ENCODE measurements around the gene RPL36A. TPM values are rescaled to one million over a fixed set of nuclear protein-coding genes. Genes with fewer than 3 reads are reported as not detected.

Gene RPL36A
- total and polyA plus RNA-seq, 2 of the 13 experiments (the other 11 are each of a cell fraction or from before 2014, with no cell fraction given) = 1,152 to 1,716 TPM

- TF ChIP-seq, protein P1, sequence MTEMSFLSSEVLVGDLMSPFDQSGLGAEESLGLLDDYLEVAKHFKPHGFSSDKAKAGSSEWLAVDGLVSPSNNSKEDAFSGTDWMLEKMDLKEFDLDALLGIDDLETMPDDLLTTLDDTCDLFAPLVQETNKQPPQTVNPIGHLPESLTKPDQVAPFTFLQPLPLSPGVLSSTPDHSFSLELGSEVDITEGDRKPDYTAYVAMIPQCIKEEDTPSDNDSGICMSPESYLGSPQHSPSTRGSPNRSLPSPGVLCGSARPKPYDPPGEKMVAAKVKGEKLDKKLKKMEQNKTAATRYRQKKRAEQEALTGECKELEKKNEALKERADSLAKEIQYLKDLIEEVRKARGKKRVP (CRISPR knock-in tag; IDR thresholded peaks at IDR 0.05) = 0 out of 4 replicates have a peak, but pooled peaks of 1 of the 2 experiments have one; percentile 17
- TF ChIP-seq, protein P2, sequence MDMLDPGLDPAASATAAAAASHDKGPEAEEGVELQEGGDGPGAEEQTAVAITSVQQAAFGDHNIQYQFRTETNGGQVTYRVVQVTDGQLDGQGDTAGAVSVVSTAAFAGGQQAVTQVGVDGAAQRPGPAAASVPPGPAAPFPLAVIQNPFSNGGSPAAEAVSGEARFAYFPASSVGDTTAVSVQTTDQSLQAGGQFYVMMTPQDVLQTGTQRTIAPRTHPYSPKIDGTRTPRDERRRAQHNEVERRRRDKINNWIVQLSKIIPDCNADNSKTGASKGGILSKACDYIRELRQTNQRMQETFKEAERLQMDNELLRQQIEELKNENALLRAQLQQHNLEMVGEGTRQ (IDR thresholded peaks at IDR 0.05; ENCODE audit: low read depth, low read length) = peak; percentile 99
- TF ChIP-seq, protein P2 (CRISPR knock-in tag; IDR thresholded peaks at IDR 0.05; ENCODE audit: borderline replicate concordance) = peak; percentile 97; the same call in 1 of the 2 replicates
These were observed 17.1 kb downstream of the RPL36A start, which contains the start of the genes GLA and HNRNPH2 (continued) for GRCh38 chrX:101407748-101408531.

DNA sequence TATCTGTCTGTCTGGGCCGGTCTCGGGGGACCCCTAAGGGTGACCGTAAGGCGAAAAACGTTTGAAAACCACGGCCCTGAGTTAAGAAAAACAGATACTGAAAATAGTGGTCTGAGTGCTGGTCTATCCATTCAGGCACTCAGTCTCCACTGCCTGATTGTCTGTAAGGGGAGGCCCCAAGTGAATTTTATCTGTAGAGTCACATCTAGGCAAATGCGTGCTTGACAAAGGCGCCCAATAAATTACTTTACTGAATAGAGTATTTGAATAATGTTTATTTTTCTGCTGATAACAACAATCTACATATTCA lies 17.7 kb downstream of the RPL36A start:
- DNase-seq (ENCODE audit: low spot score) (no peak), FAIRE-seq (no peak), ATAC-seq (no peak; the same call in 2 of the 3 replicates)
- Histone ChIP-seq H3K9ac (ENCODE audit: insufficient read depth, low read depth, low read length) (peak overlapping the region; percentile 97), H3K27me3 (ENCODE audit: control insufficient read depth in 1 of 2, insufficient read depth in 2 of 2, low read length in 2 of 2) (no peaks in the 10 kb centered on the region), H2AFZ (ENCODE audit: low read length) (no peak overlapping the region), H3K27ac (ENCODE audit: extremely low read length, insufficient read depth, low read length) (peak overlapping the region; percentile 97), H4K20me1 (ENCODE audit: insufficient read depth, low read length) (peaks cover 5% of the 10 kb centered on the region; the same call in 1 of the 2 replicates), H3K9me3 (ENCODE audit: low read length) (no peaks in the 10 kb centered on the region), H3K4me1 (ENCODE audit: insufficient read depth, low read length) (peaks cover 8% of the 10 kb centered on the region), H3K4me3 (replicated peaks in 1 of 3; ENCODE audit: insufficient read depth in 1 of 3, low read depth in 2 of 3, low read length in 3 of 3) (peak overlapping the region; percentile 66 to 79 (median 73)), H3K36me3 (replicated peaks in 1 of 2; ENCODE audit: control insufficient read depth in 1 of 2, insufficient read depth in 2 of 2, low read length in 2 of 2) (peaks cover 0 to 17% of the 10 kb centered on the region in 2 experiments; a peak in 3 of 5 replicates), H3K4me2 (ENCODE audit: low read depth, low read length) (peak overlapping the region; percentile 71; the same call in 1 of the 2 replicates), H3K79me2 (ENCODE audit: insufficient read depth, low read length) (peaks cover 49% of the 10 kb centered on the region)
- intact Hi-C loops (cut with micrococcal nuclease; ENCODE audit: unreplicated experiment) (loop anchor here (5.0 kb wide), 1 partner anchor 61 kb away; the partner anchor contains the start of gene TIMM8A), in situ Hi-C loops (cut with HindIII; ENCODE audit: extremely low pct_ligation_motif_present, low pct_unique_long_range_greater_than_20kb) (no loop called here)
- TSS peak; percentile 80 for BruUV-seq (replicated peaks)
- ChIA-PET CTCF (ENCODE audit: low intra/inter-chr PET ratio, low total read pairs) (no interaction called here), POLR2A (no interaction called here)
- WGBS (ENCODE audit: low lambda C conversion rate) = 3% methylated on average over 7 of the region's 8 CpGs
- TF ChIP-seq, protein P3, sequence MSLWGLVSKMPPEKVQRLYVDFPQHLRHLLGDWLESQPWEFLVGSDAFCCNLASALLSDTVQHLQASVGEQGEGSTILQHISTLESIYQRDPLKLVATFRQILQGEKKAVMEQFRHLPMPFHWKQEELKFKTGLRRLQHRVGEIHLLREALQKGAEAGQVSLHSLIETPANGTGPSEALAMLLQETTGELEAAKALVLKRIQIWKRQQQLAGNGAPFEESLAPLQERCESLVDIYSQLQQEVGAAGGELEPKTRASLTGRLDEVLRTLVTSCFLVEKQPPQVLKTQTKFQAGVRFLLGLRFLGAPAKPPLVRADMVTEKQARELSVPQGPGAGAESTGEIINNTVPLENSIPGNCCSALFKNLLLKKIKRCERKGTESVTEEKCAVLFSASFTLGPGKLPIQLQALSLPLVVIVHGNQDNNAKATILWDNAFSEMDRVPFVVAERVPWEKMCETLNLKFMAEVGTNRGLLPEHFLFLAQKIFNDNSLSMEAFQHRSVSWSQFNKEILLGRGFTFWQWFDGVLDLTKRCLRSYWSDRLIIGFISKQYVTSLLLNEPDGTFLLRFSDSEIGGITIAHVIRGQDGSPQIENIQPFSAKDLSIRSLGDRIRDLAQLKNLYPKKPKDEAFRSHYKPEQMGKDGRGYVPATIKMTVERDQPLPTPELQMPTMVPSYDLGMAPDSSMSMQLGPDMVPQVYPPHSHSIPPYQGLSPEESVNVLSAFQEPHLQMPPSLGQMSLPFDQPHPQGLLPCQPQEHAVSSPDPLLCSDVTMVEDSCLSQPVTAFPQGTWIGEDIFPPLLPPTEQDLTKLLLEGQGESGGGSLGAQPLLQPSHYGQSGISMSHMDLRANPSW (CRISPR knock-in tag; IDR thresholded peaks at IDR 0.05; ENCODE audit: borderline replicate concordance) = no peak
- TF ChIP-seq ZFAT (CRISPR knock-in tag; conservative IDR thresholded peaks at IDR 0.05) (no peak), RFX5 (IDR thresholded peaks at IDR 0.05; ENCODE audit: low read depth, low read length) (no peak), XBP1 (CRISPR knock-in tag; IDR thresholded peaks at IDR 0.05) (no peak), SRSF4 (IDR thresholded peaks at IDR 0.05; ENCODE audit: low read depth, low read length, poor library complexity, severe bottlenecking) (no peak), RBFOX2 (IDR thresholded peaks at IDR 0.05; ENCODE audit: low read depth, low read length) (0 out of 2 replicates have a peak, but pooled peaks have one; percentile 40), ZNF570 (CRISPR knock-in tag; IDR thresholded peaks at IDR 0.05; ENCODE audit: borderline replicate concordance) (no peak), TCF7L2 (IDR thresholded peaks at IDR 0.05; ENCODE audit: low read depth, low read length) (no peak), FOXJ3 (CRISPR knock-in tag; IDR thresholded peaks at IDR 0.05; ENCODE audit: borderline replicate concordance) (no peak), SSRP1 (CRISPR knock-in tag; IDR thresholded peaks at IDR 0.05) (no peak)
- TF ChIP-seq, protein P4, sequence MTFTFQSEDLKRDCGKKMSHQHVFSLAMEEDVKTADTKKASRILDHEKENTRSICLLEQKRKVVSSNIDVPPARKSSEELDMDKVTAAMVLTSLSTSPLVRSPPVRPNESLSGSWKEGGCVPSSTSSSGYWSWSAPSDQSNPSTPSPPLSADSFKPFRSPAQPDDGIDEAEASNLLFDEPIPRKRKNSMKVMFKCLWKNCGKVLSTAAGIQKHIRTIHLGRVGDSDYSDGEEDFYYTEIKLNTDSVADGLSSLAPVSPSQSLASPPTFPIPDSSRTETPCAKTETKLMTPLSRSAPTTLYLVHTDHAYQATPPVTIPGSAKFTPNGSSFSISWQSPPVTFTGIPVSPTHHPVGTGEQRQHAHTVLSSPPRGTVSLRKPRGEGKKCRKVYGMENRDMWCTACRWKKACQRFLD (CRISPR knock-in tag; IDR thresholded peaks at IDR 0.05; ENCODE audit: borderline replicate concordance) = no peak
